HepG2 (cell line): Measurements from ENCODE around the gene SEPTIN10. TPM values are rescaled to one million over a fixed set of nuclear protein-coding genes. Genes with fewer than 3 reads are reported as not detected.

Source experiments
- ATAC-seq: fragments of 200-7000 bp; cut with Tn5 transposase; 3 replicates; pipeline ENCODE4 v1.9.1; 2020; ENCODE audit warnings: mild to moderate bottlenecking, moderate library complexity
- BruUV-seq: library from RNA; stranded (reverse); fragments of 400-500 nt; replicated peaks from 2 replicates; lab custom pipeline; 2021; lab: Mats Ljungman, UMichigan
- CTCF ChIA-PET: fragments of 300-600 bp; formaldehyde crosslinking; extraction: SDS; loops from one replicate; lab custom pipeline; 2021; ENCODE audit warnings: low total read pairs, inconsistent platforms, low intra/inter-chr PET ratio; lab: Yijun Ruan, JAX
- POLR2A ChIA-PET: fragments of 350-600 bp; sonication (Branson Sonifier 250); formaldehyde crosslinking; loops from one replicate; lab custom pipeline; 2020; ENCODE audit warnings: antibody characterized with exemption, inconsistent platforms; lab: Yijun Ruan, JAX
- DNase-seq: peaks from one replicate; pipeline ENCODE4 v3.0.0-alpha.2; 2015; ENCODE audit warnings: low spot score
- FAIRE-seq: peaks from 3 replicates; lab custom pipeline; 2011; peaks lifted over from hg19 to GRCh38; lab: Jason Lieb, UNC
- H2AFZ ChIP-seq: one replicate; pipeline ENCODE4 v1.6.1; 2011; ENCODE audit warnings: low read length, inconsistent platforms
- H3K27ac ChIP-seq: fragments of 300-600 bp; 3 replicates; pipeline ENCODE4 v1.8.0; 2011; ENCODE audit warnings: mixed run types, mild to moderate bottlenecking, mixed read lengths, low read length, inconsistent platforms; ENCODE audit not compliant: insufficient read depth; ENCODE audit errors: extremely low read length
- H3K27me3 ChIP-seq, 2 experiments: fragments of 200-600 bp in 1 of 2; 2 replicates in 1 of 2; 3 replicates in 1 of 2; pipeline versions ENCODE4 v1.6.0 to v1.8.0; 2011; ENCODE audit warnings: low read length in 2 of 2, mild to moderate bottlenecking in 2 of 2, moderate library complexity in 2 of 2, inconsistent platforms in 1 of 2; ENCODE audit not compliant: insufficient read depth in 2 of 2, control insufficient read depth in 1 of 2
- H3K36me3 ChIP-seq, 2 experiments: fragments of 200-600 bp in 1 of 2; replicated peaks in 1 of 2; 2 replicates in 1 of 2; 3 replicates in 1 of 2; pipeline versions ENCODE4 v1.5.1 to v1.8.0; 2011; ENCODE audit warnings: low read length in 2 of 2, inconsistent platforms in 1 of 2; ENCODE audit not compliant: insufficient read depth in 2 of 2, control insufficient read depth in 1 of 2
- H3K4me1 ChIP-seq: 2 replicates; pipeline ENCODE4 v1.5.1; 2012; ENCODE audit warnings: low read length, inconsistent platforms; ENCODE audit not compliant: insufficient read depth
- H3K4me2 ChIP-seq: 2 replicates; pipeline ENCODE4 v1.6.0; 2011; ENCODE audit warnings: low read depth, low read length, inconsistent platforms
- H3K4me3 ChIP-seq, 3 experiments: fragments of 200-600 bp in 1 of 3; sonication (generic), shearing (Covaris generic) in 1 of 3; replicated peaks in 1 of 3; 2 replicates each; pipeline ENCODE4 v1.5.1; 2011 to 2016; ENCODE audit warnings: low read length in 3 of 3, inconsistent platforms in 2 of 3, low read depth in 2 of 3, mild to moderate bottlenecking in 2 of 3, control low read depth in 1 of 3, mixed read lengths in 1 of 3; ENCODE audit not compliant: insufficient read depth in 1 of 3
- H3K79me2 ChIP-seq: one replicate; pipeline ENCODE4 v1.6.1; 2011; ENCODE audit warnings: low read length, inconsistent platforms; ENCODE audit not compliant: insufficient read depth
- H3K9ac ChIP-seq: 2 replicates; pipeline ENCODE4 v1.6.0; 2011; ENCODE audit warnings: mild to moderate bottlenecking, low read depth, low read length, inconsistent platforms; ENCODE audit not compliant: insufficient read depth
- H3K9me3 ChIP-seq: 2 replicates; pipeline ENCODE4 v1.5.1; 2012; ENCODE audit warnings: mild to moderate bottlenecking, low read length
- H4K20me1 ChIP-seq: 2 replicates; pipeline ENCODE4 v1.6.0; 2011; ENCODE audit warnings: inconsistent platforms, mild to moderate bottlenecking, low read length, moderate library complexity; ENCODE audit not compliant: insufficient read depth
- DNMT1 ChIP-seq: sonication (generic); formaldehyde crosslinking; IDR thresholded peaks from 2 replicates; pipeline ENCODE4 v1.5.1; 2020; ENCODE audit warnings: mild to moderate bottlenecking, missing genetic modification reagents
- FOSL2 ChIP-seq: sonication (generic); formaldehyde crosslinking; IDR thresholded peaks from 2 replicates; pipeline ENCODE4 v1.4.0; 2020; ENCODE audit warnings: missing genetic modification reagents
- HNRNPL ChIP-seq: fragments of 200-400 bp; formaldehyde crosslinking; IDR thresholded peaks from 2 replicates; pipeline ENCODE4 v1.6.1; 2017; ENCODE audit warnings: mild to moderate bottlenecking, low read depth, low read length
- KLF12 ChIP-seq: sonication (generic); formaldehyde crosslinking; IDR thresholded peaks from 2 replicates; pipeline ENCODE4 v1.4.0; 2020; ENCODE audit warnings: missing genetic modification reagents, borderline replicate concordance
- MEIS2 ChIP-seq: sonication (generic); formaldehyde crosslinking; IDR thresholded peaks from 2 replicates; pipeline ENCODE4 v1.9.0; 2021; ENCODE audit warnings: mild to moderate bottlenecking, missing genetic modification reagents
- NR1H2 ChIP-seq: sonication (generic); formaldehyde crosslinking; IDR thresholded peaks from 2 replicates; pipeline ENCODE4 v1.8.1; 2022; ENCODE audit warnings: low read depth, missing genetic modification reagents, borderline replicate concordance
- REPIN1 ChIP-seq: sonication (generic); formaldehyde crosslinking; IDR thresholded peaks from 2 replicates; pipeline ENCODE4 v1.8.0; 2022; ENCODE audit warnings: missing genetic modification reagents, low read depth, mild to moderate bottlenecking, borderline replicate concordance
- RFXANK ChIP-seq: IDR thresholded peaks from 2 replicates; pipeline ENCODE4 v1.6.1; 2016
- RFXAP ChIP-seq: sonication (generic); formaldehyde crosslinking; IDR thresholded peaks from 2 replicates; pipeline ENCODE4 v1.4.0; 2020; ENCODE audit warnings: missing genetic modification reagents, borderline replicate concordance
- SNAI1 ChIP-seq: sonication (generic); formaldehyde crosslinking; IDR thresholded peaks from 2 replicates; pipeline ENCODE4 v1.5.0; 2020; ENCODE audit warnings: mild to moderate bottlenecking, missing genetic modification reagents, borderline replicate concordance
- SRSF4 ChIP-seq: fragments of 200-400 bp; formaldehyde crosslinking; IDR thresholded peaks from one replicate; pipeline ENCODE4 v1.6.1; 2018; ENCODE audit warnings: mild to moderate bottlenecking, low read depth, low read length, moderate library complexity; ENCODE audit not compliant: poor library complexity, severe bottlenecking
- ZNF558 ChIP-seq: sonication (generic); formaldehyde crosslinking; IDR thresholded peaks from 2 replicates; pipeline ENCODE4 v1.9.0; 2022; ENCODE audit warnings: mild to moderate bottlenecking, missing genetic modification reagents, borderline replicate concordance
- WGBS: methylation state at CpG from one replicate; pipeline ENCODE4 v1.1.6; 2017; ENCODE audit warnings: low lambda C conversion rate; 5-methylcytosine and 5-hydroxymethylcytosine counted together
- in situ Hi-C: cut with HindIII; loops from 2 replicates; pipeline ENCODE4 v1.10.0; 2017; ENCODE audit warnings: low pct_unique_long_range_greater_than_20kb; ENCODE audit not compliant: extremely low pct_ligation_motif_present
- intact Hi-C: fragments of 100-400 bp; cut with micrococcal nuclease; formaldehyde crosslinking; loops from one replicate; pipeline ENCODE4 v1.10.0; 2022; ENCODE audit not compliant: unreplicated experiment
- polyA plus RNA-seq, 8 experiments: library from polyadenylated mRNA; depleted of rRNA in 3 of 8; stranded (reverse) in 7 of 8; unstranded in 1 of 8; fragments of >200 nt; fragmentation: Illumina TruSeq in 4 of 8; extraction: Trizol in 4 of 8; gene quantifications; 2 replicates each; pipeline versions ENCODE4 v1.2.1 to v1.2.3, GENCODE V29; 2011 to 2016; ENCODE audit warnings: low read depth in 4 of 8, missing spikeins in 1 of 8, mixed read lengths in 1 of 8; ENCODE audit not compliant: insufficient read depth in 1 of 8
- total RNA-seq, 5 experiments: library from RNA; depleted of rRNA; stranded (reverse); fragments of >200 nt; fragmentation: Illumina TruSeq; extraction: Trizol; gene quantifications; 2 replicates each; pipeline ENCODE4 v1.2.3, GENCODE V29; 2016; ENCODE audit warnings: low read depth in 1 of 5
- TF ChIP-seq, protein P1 (sequence below): sonication (generic); formaldehyde crosslinking; IDR thresholded peaks from 2 replicates; pipeline ENCODE4 v1.9.0; 2021; ENCODE audit warnings: missing genetic modification reagents, borderline replicate concordance

Gene SEPTIN10
- total and polyA plus RNA-seq, 2 of the 13 experiments (the other 11 are each of a cell fraction or from before 2014, with no cell fraction given): 45.8 to 67.5 TPM

DNA sequence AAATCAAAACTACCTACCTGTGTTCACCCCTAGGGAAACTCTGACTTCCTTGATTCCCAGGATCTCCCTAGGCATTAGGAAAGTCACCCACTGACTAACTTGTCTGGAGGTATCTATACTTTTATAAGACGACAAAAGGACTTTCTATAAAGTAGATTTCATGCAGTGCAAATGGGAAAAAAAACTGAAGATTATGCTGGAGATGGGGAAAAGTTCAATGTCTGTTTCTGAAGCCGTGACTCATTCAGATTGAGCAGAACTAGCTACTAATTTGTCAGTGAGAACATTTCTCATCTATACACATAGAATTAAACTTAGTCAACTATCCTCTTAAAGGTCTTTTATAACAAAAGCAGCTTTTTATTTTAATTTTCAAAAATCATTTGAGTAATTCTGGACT, 6.0 kb downstream of the SEPTIN10 start:
- peaks cover 91% of the 10 kb centered on the region for H3K79me2 ChIP-seq
- peaks cover 56% of the 10 kb centered on the region for H3K4me1 ChIP-seq
- no peak overlapping the region for H2AFZ ChIP-seq
- ChIA-PET CTCF (no interaction called here), POLR2A (interaction anchor here (1.0 kb wide), 1 partner anchor 37 kb away, joined by 5 read pairs; no protein-coding TSS in a partner anchor)
- no peaks in the 10 kb centered on the region for H3K9me3 ChIP-seq
- H3K4me2 ChIP-seq: 0 out of 2 replicates have a peak overlapping the region, but pooled peaks have one; percentile 24
- H3K9ac ChIP-seq: no peak overlapping the region
- H4K20me1 ChIP-seq: peaks cover 14% of the 10 kb centered on the region
- H3K36me3 ChIP-seq: peaks cover 1 to 2% of the 10 kb centered on the region in 2 experiments; a peak in 3 of 5 replicates
- intact Hi-C loops: no loop called here
- WGBS: 86% methylated on average over 2 of the region's 2 CpGs
- H3K27me3 ChIP-seq: no peaks in the 10 kb centered on the region
- no TSS peak for BruUV-seq
- ATAC-seq: no peak
- TF ChIP-seq SRSF4: no peak
- no peak for TF ChIP-seq FOSL2
- no peak for TF ChIP-seq REPIN1 (CRISPR knock-in tag)
- no peak for TF ChIP-seq HNRNPL
- no peak for TF ChIP-seq ZNF558 (CRISPR knock-in tag)
- no peak for TF ChIP-seq SNAI1
- TF ChIP-seq KLF12 (CRISPR knock-in tag): no peak
- no peak for TF ChIP-seq RFXAP (CRISPR knock-in tag)
- TF ChIP-seq DNMT1 (CRISPR knock-in tag): no peak
- TF ChIP-seq MEIS2 (CRISPR knock-in tag): no peak
- TF ChIP-seq RFXANK: no peak
- TF ChIP-seq, protein P1, sequence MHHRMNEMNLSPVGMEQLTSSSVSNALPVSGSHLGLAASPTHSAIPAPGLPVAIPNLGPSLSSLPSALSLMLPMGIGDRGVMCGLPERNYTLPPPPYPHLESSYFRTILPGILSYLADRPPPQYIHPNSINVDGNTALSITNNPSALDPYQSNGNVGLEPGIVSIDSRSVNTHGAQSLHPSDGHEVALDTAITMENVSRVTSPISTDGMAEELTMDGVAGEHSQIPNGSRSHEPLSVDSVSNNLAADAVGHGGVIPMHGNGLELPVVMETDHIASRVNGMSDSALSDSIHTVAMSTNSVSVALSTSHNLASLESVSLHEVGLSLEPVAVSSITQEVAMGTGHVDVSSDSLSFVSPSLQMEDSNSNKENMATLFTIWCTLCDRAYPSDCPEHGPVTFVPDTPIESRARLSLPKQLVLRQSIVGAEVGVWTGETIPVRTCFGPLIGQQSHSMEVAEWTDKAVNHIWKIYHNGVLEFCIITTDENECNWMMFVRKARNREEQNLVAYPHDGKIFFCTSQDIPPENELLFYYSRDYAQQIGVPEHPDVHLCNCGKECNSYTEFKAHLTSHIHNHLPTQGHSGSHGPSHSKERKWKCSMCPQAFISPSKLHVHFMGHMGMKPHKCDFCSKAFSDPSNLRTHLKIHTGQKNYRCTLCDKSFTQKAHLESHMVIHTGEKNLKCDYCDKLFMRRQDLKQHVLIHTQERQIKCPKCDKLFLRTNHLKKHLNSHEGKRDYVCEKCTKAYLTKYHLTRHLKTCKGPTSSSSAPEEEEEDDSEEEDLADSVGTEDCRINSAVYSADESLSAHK (CRISPR knock-in tag): no peak
- no peak for TF ChIP-seq NR1H2
- no peak overlapping the region for H3K4me3 ChIP-seq
- DNase-seq: no peak
- FAIRE-seq: no peak
- in situ Hi-C loops: no loop called here
- no peak overlapping the region for H3K27ac ChIP-seq
